ENCODE results near the gene IGFBP3. TPM values are rescaled to one million over a fixed set of nuclear protein-coding genes. Genes with fewer than 3 reads are reported as not detected.
A peak's percentile ranks its signal among the peaks of the same experiment; 100 is the strongest.

Gene IGFBP3
- total and polyA plus RNA-seq, 12 donors: 32.1 to 183 (median 70.6) TPM

- WGBS, 2 donors: 9 to 10% methylated on average over 9 of the region's 9 CpGs
- ATAC-seq: peak in 7 of 8 donors; percentile 47 to 74 (median 66)
- H3K4me3 ChIP-seq: peak overlapping the region in 9 of 10 donors; percentile 34 to 77 (median 63)
Observed at GRCh38 chr7:45923290-45923689, 2.2 kb upstream of the IGFBP3 start.

GRCh38 chr7:45922810-45923209, 1.7 kb upstream of the IGFBP3 start:
- DNase-seq (peak in 1 of 2 donors; percentile 29), ATAC-seq (peak in 4 of 8 donors; percentile 36 to 53 (median 40))
- H3K27ac ChIP-seq: peak overlapping the region in 8 of 10 donors; percentile 7 to 77 (median 70)
- no peaks in the 10 kb centered on the region for H3K36me3 ChIP-seq
- TF ChIP-seq CTCF (IDR thresholded peaks at IDR 0.05): no peak
- peaks cover 0 to 4% (median 0%) of the 10 kb centered on the region in 11 donors for H3K9me3 ChIP-seq
- intact Hi-C loops (cut with DNase I): loop anchor here (1.0 to 10.0 kb wide), 16 partner anchors 292 to 1332 kb away; no protein-coding TSS in a partner anchor
- H3K27me3 ChIP-seq: peaks cover 0 to 62% (median 0%) of the 10 kb centered on the region in 7 donors
- WGBS, 2 donors: 1 to 2% methylated on average over 11 of the region's 11 CpGs
- peaks cover 5 to 58% (median 46%) of the 10 kb centered on the region in 9 donors for H3K4me1 ChIP-seq
- H3K4me3 ChIP-seq: peak overlapping the region in 9 of 10 donors; percentile 34 to 77 (median 63)

More at GRCh38 chr7:45923290-45923689, 2.2 kb upstream of the IGFBP3 start:
- Histone ChIP-seq H3K4me1 (peaks cover 5 to 53% (median 45%) of the 10 kb centered on the region in 9 donors), H3K36me3 (no peaks in the 10 kb centered on the region), H3K9me3 (peaks cover 0 to 4% (median 0%) of the 10 kb centered on the region in 11 donors), H3K27ac (peak overlapping the region in 5 of 10 donors; percentile 7 to 73 (median 70)), H3K27me3 (peaks cover 0 to 57% (median 0%) of the 10 kb centered on the region in 7 donors)
- DNase-seq: peak; percentile 75 to 79
- intact Hi-C loops (cut with DNase I): loop anchor here (2.0 to 10.0 kb wide), 14 partner anchors 292 to 1332 kb away; no protein-coding TSS in a partner anchor
- TF ChIP-seq CTCF (IDR thresholded peaks at IDR 0.05): peak; percentile 88 to 98 (median 93)

GRCh38 chr7:45921699-45922519, 837 bp upstream of the IGFBP3 start:
- DNase-seq: peak; percentile 57 to 78
- H3K27me3 ChIP-seq: peaks cover 0 to 66% (median 0%) of the 10 kb centered on the region in 7 donors

More at GRCh38 chr7:45921699-45922519, 837 bp upstream of the IGFBP3 start:
- 5 to 6% methylated on average over 36 of the region's 36 CpGs for WGBS, 2 donors
- no peaks in the 10 kb centered on the region for H3K9me3 ChIP-seq
- peaks cover 5 to 64% (median 47%) of the 10 kb centered on the region in 9 donors for H3K4me1 ChIP-seq
- H3K4me3 ChIP-seq: peak overlapping the region; percentile 24 to 77 (median 64)
- peak; percentile 6 to 79 (median 55) for ATAC-seq
- H3K27ac ChIP-seq: peak overlapping the region in 9 of 10 donors; percentile 11 to 77 (median 69)
- peak; percentile 68 to 98 (median 95) for TF ChIP-seq CTCF (IDR thresholded peaks at IDR 0.05)
- intact Hi-C loops (cut with DNase I): loop anchor here (1.0 to 10.0 kb wide), 16 partner anchors 293 to 1333 kb away; no protein-coding TSS in a partner anchor
- H3K36me3 ChIP-seq: peaks cover 0 to 4% (median 0%) of the 10 kb centered on the region in 9 donors
